Skeletal muscle tissue (tissue), 4 donors: ENCODE measurements around the gene SCARF2. TPM values are rescaled to one million over a fixed set of nuclear protein-coding genes. Genes with fewer than 3 reads are reported as not detected.

Experiments
- H3K27ac ChIP-seq: one replicate; pipeline ENCODE4 v1.7.0; 2013; ENCODE audit warnings: mild to moderate bottlenecking, low read depth, low read length, inconsistent platforms
- H3K27me3 ChIP-seq, 3 donors: one replicate each; pipeline ENCODE4 v1.7.0; 2013; ENCODE audit warnings: low read length in 3 of 3; ENCODE audit not compliant: control insufficient read depth in 3 of 3, insufficient read depth in 3 of 3
- H3K36me3 ChIP-seq, 3 donors: one replicate each; pipeline ENCODE4 v1.7.0; 2013; ENCODE audit warnings: low read length in 3 of 3; ENCODE audit not compliant: control insufficient read depth in 3 of 3, insufficient read depth in 3 of 3
- H3K4me1 ChIP-seq, 3 donors: one replicate each; pipeline ENCODE4 v1.7.0; 2013; ENCODE audit warnings: low read length in 3 of 3, mild to moderate bottlenecking in 3 of 3; ENCODE audit not compliant: control insufficient read depth in 3 of 3, insufficient read depth in 3 of 3
- H3K4me3 ChIP-seq, 3 donors: one replicate each; pipeline ENCODE4 v1.7.0; 2013; ENCODE audit warnings: low read length in 3 of 3
- H3K9ac ChIP-seq, 3 donors: one replicate each; pipeline ENCODE4 v1.7.0; 2013; ENCODE audit warnings: low read length in 3 of 3, mild to moderate bottlenecking in 3 of 3, moderate library complexity in 2 of 3, low read depth in 1 of 3
- H3K9me3 ChIP-seq, 3 donors: one replicate each; pipeline ENCODE4 v1.7.0; 2013; ENCODE audit warnings: low read length in 3 of 3; ENCODE audit not compliant: control insufficient read depth in 3 of 3
- total RNA-seq: library from RNA; depleted of rRNA; stranded (reverse); fragments of >200 nt; gene quantifications from one replicate; pipeline ENCODE4 v1.2.3, GENCODE V29; 2014
- donor health status: Osteomylitis.

SCARF2 gene
- total RNA-seq, 1 donor from 2014 or later = 7.8 TPM

GRCh38 chr22:20405291-20405930 lies 32.2 kb downstream of the SCARF2 start:
- Histone ChIP-seq H3K36me3 (peaks cover 23 to 33% (median 28%) of the 10 kb centered on the region in 3 donors), H3K27me3 (no peaks in the 10 kb centered on the region)

GRCh38 chr22:20404881-20405280 lies 32.7 kb downstream of the SCARF2 start:
- H3K9me3 ChIP-seq = no peaks in the 10 kb centered on the region
- no peak overlapping the region for H3K9ac ChIP-seq
- H3K27me3 ChIP-seq = no peaks in the 10 kb centered on the region
- no peak overlapping the region for H3K4me3 ChIP-seq
- H3K4me1 ChIP-seq = no peaks in the 10 kb centered on the region
- peaks cover 23 to 33% (median 28%) of the 10 kb centered on the region in 3 donors for H3K36me3 ChIP-seq
- no peak overlapping the region for H3K27ac ChIP-seq

More at GRCh38 chr22:20405291-20405930, 32.2 kb downstream of the SCARF2 start:
- no peak overlapping the region for H3K27ac ChIP-seq
- H3K4me1 ChIP-seq = no peaks in the 10 kb centered on the region
- no peak overlapping the region for H3K4me3 ChIP-seq
- H3K9me3 ChIP-seq = no peaks in the 10 kb centered on the region
- no peak overlapping the region for H3K9ac ChIP-seq

DNA sequence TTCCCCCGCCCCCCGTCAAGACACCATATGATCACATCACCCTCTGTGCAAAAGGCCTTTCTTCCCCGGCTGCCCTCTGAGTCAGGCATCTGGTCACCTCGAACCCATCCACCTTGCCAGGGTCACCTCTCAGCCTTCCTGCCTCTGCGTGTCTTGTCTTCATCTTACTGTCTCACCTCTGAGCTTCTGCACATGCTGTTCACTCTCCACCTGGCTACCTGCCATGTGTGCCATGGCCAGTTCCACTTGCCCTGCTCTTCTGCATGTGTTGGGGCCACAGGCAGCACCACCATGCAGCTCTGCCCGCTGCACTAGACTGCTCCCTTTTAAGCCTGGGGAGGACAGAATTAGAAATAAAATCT lies 33.9 kb downstream of the SCARF2 start:
- Histone ChIP-seq H3K9me3 (no peaks in the 10 kb centered on the region), H3K36me3 (peaks cover 23 to 33% (median 28%) of the 10 kb centered on the region in 3 donors), H3K27ac (no peak overlapping the region), H3K9ac (no peak overlapping the region), H3K4me1 (no peaks in the 10 kb centered on the region), H3K4me3 (no peak overlapping the region), H3K27me3 (no peaks in the 10 kb centered on the region)

GRCh38 chr22:20402960-20403778 lies 34.5 kb downstream of the SCARF2 start:
- H3K36me3 ChIP-seq = peaks cover 23 to 33% (median 28%) of the 10 kb centered on the region in 3 donors
- no peak overlapping the region for H3K27ac ChIP-seq

GRCh38 chr22:20401376-20402014 lies 36.1 kb downstream of the SCARF2 start:
- no peaks in the 10 kb centered on the region for H3K9me3 ChIP-seq
- no peak overlapping the region for H3K9ac ChIP-seq
- no peaks in the 10 kb centered on the region for H3K4me1 ChIP-seq
- H3K27me3 ChIP-seq = no peaks in the 10 kb centered on the region
- peaks cover 16 to 27% (median 19%) of the 10 kb centered on the region in 3 donors for H3K36me3 ChIP-seq
- no peak overlapping the region for H3K4me3 ChIP-seq
- H3K27ac ChIP-seq = no peak overlapping the region

More at GRCh38 chr22:20402960-20403778, 34.5 kb downstream of the SCARF2 start:
- Histone ChIP-seq H3K9me3 (no peaks in the 10 kb centered on the region), H3K4me3 (no peak overlapping the region), H3K4me1 (no peaks in the 10 kb centered on the region), H3K9ac (no peak overlapping the region), H3K27me3 (no peaks in the 10 kb centered on the region)

DNA sequence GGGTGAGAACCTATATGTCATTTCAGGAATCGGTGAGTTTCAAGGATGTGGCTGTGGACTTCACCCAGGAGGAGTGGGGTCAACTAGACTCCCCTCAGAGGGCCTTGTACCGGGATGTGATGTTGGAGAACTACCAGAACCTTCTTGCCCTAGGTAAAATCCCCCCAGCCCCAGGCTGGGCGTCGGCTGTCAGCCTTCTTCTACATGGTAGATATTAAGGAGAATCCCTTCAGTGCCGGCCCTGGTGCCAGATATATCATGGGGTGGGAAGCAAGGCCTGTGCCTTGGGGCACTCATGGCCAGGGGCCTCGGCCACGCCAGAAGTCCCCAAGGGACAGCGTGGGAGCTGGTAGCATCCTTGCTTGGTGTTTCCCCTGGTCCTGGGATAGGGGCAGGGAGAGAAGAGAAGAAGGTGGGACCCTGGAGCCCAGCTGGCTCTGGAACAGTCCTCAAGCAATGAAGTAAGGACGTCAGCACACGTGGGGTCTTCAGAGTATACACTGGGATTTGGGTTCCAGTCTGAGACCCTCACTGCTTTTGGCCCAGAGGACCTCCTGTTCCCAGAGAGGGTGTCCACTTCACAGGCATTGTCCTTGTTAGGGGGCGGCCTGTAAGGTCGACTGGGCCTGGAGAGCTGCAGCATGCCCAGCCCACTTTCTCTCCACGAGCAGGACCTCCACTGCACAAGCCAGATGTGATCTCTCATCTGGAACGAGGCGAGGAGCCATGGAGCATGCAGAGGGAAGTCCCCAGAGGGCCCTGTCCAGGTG lies 36.8 kb downstream of the SCARF2 start:
- Histone ChIP-seq H3K27ac (no peak overlapping the region), H3K36me3 (peaks cover 9 to 20% (median 13%) of the 10 kb centered on the region in 3 donors), H3K4me3 (no peak overlapping the region), H3K9ac (no peak overlapping the region), H3K27me3 (no peaks in the 10 kb centered on the region), H3K9me3 (no peaks in the 10 kb centered on the region), H3K4me1 (no peaks in the 10 kb centered on the region)

DNA sequence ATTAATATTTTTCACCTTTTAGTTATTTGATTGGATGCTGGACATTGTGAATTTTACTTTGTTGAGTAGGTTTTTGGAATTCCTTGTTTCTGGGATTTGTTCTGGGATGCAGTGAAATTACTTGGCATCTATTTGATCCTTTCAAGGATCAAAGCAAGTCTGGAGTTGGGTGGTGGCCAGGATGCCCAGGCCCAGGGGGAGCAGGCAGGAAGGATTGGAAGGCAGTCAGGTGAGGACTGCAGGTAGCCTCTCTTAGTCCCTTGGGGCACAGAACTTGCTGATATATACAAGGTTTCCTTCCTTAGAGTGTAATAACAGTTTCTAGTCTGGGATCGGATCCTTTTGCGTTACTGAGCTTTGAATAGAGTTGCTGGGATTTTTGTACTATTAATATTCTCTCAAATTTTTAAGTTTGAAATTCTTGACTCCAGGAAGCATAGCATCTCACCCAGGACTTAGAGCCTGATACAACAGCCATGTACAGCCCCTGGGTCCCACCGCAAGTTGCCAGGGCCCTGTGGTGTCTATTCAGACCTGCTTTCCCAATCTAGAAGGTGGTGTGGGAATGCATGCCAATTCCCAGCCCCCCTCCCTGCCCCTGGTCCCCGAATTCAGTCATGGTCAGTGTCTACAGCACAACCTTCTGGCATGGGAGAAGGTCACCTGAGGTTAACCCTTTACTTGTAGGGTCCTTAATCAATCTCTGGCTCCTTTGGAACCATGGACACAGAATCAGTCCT lies 37.6 kb downstream of the SCARF2 start:
- peaks cover 5 to 19% (median 10%) of the 10 kb centered on the region in 3 donors for H3K36me3 ChIP-seq
- no peak overlapping the region for H3K9ac ChIP-seq
- H3K27ac ChIP-seq = no peak overlapping the region
- no peaks in the 10 kb centered on the region for H3K9me3 ChIP-seq
- no peaks in the 10 kb centered on the region for H3K27me3 ChIP-seq
- H3K4me3 ChIP-seq = no peak overlapping the region
- H3K4me1 ChIP-seq = peaks cover 4 to 7% (median 4%) of the 10 kb centered on the region in 3 donors

DNA sequence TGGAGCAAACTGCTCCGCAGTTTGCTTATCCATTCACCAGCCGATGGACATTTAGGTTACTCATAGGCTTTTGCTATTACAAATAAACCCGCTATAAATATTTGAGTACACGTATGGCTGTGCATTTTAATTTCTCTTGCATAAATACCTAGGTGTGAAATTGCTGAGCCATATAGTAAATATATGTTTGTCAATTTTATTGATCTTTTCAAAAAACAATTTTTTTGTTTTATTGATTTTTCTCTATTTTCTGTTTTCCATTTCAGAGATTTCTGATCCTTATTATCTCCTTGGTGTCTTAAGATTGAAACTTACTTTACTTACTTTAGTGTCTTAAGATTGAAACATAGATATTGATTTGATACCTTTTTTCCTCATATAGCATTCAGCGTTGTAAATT lies 39.2 kb downstream of the SCARF2 start:
- no peaks in the 10 kb centered on the region for H3K9me3 ChIP-seq
- H3K4me3 ChIP-seq = no peak overlapping the region
- no peak overlapping the region for H3K9ac ChIP-seq
- H3K36me3 ChIP-seq = peaks cover 5 to 12% (median 5%) of the 10 kb centered on the region in 3 donors
- H3K4me1 ChIP-seq = peaks cover 12 to 20% (median 15%) of the 10 kb centered on the region in 3 donors
- H3K27ac ChIP-seq = no peak overlapping the region
- no peaks in the 10 kb centered on the region for H3K27me3 ChIP-seq

GRCh38 chr22:20397498-20397897 lies 40.1 kb downstream of the SCARF2 start:
- Histone ChIP-seq H3K9ac (no peak overlapping the region), H3K4me1 (peaks cover 15 to 22% (median 17%) of the 10 kb centered on the region in 3 donors), H3K27me3 (no peaks in the 10 kb centered on the region), H3K36me3 (peaks cover 5 to 6% (median 5%) of the 10 kb centered on the region in 3 donors), H3K9me3 (no peaks in the 10 kb centered on the region), H3K4me3 (no peak overlapping the region), H3K27ac (no peak overlapping the region)
